CD4-positive, alpha-beta T cell treated with Interferon gamma for 1 hour (primary cell): Measurements from ENCODE around the gene GRPEL1.

Experiments used
- DNase-seq: peaks from one replicate; pipeline ENCODE4 v3.0.0-alpha.2; 2020

The GRPEL1 gene

DNA sequence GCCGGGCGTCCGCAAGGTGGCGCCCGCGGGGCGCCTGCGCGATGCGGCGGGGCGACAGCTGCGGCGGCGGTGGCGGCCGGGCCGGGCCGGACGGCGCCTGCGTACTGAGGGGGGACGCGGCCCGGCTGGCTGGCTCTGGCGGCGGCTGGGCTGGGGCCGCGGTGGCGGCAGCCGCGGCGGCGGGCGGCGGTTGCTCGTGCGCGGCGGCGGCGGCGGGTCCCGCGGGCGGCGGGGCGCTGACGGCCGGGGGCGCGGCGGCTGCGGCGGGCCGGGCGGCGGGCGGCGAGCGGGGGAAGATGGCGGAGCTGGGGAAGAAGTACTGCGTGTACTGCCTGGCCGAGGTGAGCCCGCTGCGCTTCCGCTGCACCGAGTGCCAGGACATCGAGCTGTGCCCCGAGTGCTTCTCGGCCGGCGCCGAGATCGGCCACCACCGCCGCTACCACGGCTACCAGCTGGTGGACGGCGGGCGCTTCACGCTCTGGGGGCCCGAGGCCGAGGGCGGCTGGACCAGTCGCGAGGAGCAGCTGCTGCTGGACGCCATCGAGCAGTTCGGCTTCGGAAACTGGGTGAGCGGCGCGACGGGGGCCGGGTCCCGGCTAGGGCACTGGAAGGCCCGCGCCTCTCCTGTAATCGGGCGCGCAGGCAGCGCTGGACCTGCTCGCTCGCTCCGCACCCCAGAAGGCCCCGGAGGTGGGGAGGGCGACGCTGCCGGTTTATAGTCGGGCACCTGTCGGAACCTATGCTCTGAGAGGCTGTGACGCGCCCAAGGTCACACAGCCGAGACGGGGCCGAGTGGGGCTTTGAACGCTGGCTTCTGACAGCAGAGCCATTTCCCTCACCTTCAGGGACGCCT is 24.4 kb downstream of the GRPEL1 start, which contains the start of gene TADA2B:
Gene TADA2B (plus strand): TSS at position 89 of the 853 bp plus-strand sequence. CDS start 208 bp downstream, at position 297.
- DNase-seq = peak; percentile 61

DNA sequence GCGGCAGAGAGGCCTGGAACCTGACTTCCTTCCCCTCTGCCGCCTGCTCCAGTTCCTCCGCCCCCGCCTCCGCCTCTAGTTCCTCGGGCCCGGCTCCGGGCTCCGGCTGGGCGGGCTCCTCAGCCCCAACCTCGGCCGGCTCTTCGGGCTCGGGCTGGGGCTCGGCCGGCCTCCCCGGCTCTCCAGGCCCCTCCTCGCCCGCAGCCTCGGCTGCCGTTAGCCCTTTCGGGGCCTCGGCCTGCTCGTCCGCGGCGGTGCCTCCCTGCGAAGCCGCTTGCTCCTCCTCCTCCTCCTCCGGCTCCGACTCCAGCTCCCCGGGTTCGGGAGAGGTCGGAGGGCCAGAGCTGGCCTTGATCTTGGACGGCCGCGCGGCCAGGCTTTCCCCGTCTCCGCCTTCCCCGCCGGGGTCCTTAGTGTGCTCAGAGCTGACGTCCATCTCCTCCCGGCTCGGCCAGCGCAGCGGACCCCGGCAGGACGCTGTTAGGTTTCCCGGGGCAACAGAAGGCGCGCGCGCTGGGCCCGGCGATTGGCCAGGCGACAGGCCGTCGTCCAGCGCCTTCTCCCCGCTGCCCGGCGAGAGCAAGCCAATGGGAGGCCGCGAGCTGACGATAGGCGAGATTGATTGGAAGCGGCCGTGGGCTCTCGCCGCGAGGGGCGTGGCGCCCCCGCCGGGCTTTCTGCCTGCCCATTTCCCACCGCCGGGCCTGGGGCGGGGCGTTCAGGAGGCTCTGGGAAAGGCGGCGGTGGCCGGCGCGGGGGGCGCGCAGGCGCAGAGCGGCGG is 25.2 kb downstream of the GRPEL1 start:
- peak; percentile 95 for DNase-seq

DNA sequence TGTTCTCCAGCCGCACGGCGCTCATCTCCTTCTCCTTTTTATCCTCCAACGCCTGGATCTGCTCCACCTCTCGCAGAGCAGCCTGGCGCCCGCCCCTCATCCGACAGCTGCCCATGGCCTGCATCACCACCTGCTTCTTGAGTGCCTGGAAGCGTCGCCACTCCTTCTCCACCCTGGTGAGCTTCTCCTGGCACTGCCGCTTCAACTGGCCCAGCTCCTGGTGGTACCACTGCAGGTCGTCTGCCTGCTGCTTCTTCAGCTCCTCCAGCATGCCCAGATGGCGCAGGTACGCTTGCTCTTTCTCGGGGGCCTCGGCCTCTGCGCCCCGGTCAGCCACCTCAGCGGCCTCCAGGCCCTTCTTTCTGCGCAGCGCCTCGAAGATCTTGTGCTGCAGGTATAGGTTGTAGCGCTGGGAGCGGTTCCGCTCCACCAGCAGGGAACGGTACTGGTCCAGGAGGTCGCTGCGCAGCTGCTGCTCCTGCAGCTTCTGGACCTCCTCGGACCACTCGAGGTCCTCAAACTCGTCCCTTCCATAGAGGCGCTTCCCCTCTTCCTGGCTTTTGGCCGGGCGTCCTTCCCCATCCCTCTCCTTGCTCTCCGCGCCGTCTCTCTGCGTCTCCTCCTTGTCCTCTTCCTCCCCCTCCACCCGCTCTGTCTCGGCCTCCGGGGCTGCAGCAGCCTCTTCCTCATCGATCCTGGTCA is 25.9 kb downstream of the GRPEL1 start:
- DNase-seq = no peak

DNA sequence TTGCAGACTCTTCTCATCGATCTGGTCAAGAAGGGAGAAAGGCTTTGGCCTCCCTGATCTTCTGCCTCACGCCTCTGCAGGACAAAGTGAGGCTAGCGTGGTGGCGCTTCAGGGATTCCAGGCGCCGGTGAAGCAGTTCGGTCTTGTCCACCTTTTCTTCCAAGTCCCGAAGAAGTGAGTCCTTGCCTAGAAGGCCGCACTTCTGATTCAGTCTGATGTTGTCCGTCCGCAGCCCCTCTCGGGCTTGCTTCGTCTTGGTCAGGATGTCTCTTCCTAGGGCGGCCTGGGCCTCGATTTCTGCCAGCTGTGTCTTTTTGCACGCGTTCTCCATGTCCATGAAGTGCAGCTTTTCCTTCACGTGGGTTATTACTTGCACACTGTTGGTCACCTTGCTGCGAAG is 26.6 kb downstream of the GRPEL1 start:
- no peak for DNase-seq

DNA sequence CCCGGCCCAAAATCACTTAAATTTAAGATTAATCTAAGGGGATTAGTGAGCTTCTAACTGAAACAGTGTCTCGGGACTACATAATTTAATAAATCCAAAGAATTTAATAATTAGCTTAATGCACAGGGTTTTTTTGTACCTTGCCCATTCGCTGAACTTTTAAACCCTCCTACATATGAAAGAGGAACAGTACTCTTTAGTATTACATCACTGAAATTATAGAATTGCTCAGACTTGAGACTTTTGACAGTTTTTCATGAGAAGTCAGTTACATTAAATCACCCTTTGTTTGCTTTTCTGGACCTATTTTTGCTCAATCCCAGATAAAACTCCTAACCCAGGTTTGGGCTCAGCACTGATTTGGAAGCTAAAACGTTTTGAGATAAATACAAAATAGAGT is 27.1 kb downstream of the GRPEL1 start:
- no peak for DNase-seq

DNA sequence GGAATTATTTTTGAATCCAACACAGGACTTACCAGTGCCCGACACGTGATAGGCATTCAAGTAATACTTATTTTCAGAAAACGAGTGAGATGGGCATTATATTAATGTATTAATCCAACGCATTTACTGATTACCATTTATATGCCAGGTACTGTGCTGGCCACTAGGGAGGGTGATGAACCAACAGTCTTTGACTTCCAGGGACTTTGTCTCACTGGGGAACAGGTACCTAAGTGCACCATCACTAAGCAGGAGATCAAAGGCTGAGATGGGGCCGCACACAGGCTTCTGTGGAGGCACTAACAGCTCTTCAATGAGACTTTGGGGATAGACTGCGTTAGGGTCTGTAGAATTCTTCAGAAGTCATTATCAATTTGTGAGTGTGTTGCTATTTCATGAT is 30.4 kb downstream of the GRPEL1 start:
- DNase-seq = no peak

DNA sequence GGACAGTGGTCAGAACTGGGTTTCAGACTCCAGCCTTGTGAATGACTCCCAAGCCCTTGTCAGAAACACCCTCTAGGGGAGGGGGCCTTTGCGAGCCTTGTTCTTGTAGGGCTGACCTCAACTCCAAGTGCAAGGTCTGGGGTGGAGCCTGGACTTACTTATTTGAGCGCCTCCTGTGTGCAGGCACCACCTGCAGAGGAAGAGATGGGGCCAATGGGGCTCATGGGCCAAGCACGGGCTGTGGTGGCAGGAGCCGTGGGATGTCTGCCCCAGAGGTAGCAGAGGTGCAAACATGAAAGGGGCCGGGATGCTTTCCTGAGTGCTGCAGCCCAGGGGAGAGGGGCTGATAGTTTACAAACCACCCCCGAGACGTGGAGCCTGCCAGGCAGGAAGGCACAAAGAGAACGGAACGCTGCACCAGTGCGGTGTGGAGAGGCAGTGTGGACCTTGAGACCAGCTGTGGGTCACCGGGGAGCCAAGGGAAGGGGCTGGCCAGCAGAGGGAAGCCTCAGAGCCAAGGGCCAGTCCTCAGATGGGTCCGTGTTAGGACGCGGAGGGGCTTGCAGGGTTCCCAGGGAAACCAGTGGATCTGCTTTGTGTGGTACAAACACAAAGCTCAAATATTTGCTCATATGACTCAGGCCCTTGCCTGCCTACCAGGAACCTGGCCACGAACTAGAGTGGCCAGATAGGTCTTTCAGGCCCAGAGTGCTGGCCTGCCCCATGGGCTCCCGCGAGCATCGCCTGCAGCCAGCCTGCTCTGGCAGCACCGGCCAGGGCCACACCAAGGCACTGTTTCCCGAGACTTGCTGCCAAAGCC is 33.4 kb downstream of the GRPEL1 start:
- DNase-seq = no peak

DNA sequence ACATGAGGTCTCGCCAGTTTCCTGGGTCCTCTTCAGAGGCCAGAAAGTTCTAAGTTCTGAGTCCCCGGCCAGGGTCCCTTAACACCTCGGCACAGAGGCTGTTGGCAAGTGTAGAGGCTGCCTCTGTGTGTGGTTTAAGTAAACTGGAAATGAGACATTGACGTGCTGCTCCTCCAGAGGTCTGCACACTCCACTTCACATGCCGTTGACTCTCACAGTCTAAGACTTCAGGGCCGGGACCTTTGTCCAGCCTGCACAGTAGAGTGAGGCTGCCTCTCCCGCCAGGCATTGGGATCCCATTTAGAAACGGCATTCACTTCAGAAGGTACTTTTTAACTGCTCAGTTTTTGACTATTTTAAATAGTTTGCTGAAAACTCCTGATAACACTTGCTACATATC is 35.3 kb downstream of the GRPEL1 start:
- no peak for DNase-seq

DNA sequence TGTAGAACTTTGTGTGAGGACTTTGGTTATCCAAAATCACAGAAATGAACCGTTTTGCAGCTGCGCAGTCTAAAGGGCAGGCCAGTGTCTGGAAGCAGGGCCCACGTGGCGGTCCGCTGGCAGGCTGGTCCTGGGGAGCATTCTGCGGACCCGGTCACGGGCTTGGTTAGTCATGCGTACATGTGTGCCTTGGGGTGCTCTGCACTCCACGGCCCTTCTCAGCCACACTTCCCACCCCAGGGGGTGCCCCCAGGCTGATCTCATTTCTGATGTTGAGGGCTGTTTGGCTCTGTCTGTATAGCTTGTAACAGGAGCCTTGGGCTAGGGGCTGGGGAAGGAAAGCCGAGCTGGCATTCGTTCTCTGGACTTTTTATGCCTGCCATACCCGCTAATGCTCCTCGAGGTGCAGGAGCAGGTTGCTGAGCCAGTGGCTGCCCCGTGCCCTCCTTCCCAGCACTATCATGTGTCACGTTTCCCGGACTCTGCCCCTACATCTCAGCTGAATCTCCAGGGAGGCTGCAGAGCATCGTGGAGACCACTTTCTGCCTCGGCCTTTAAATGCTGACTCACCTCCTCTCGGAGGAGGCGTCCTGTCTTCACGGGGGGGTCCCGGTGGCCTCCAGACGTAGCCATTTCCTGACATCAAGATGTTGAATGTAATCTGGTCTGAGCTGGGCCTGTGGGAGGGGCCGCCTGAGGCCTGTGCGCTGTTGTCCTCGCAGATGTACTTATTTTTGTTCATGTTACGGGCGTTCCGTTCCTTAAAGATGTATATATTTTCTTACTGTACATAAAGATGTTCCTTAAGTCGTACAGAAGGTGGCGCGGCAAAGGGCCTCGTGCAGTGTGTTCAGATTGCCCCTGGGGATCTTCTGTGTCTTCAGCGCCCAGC is 36.1 kb downstream of the GRPEL1 start:
- DNase-seq = no peak

DNA sequence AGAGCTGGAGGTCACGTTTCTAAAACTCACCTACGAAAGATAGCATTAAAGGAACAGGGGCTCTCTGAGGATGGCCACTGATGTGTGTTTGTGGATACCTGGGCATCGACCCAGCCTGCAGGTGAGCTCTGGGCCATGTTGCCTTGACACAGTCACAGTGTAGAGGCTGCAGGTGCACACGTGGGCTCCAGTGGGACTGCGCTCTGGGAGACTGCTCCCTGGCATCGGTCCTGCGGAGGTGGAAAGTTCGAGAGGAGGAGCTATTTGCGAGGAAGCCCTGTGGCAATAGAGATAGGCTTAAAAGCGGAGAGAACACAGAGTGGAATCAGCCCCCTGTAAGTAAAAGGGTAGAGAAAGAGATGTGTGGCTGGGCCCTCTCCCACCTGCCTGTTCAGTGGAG is 37.0 kb downstream of the GRPEL1 start:
- DNase-seq = no peak

DNA sequence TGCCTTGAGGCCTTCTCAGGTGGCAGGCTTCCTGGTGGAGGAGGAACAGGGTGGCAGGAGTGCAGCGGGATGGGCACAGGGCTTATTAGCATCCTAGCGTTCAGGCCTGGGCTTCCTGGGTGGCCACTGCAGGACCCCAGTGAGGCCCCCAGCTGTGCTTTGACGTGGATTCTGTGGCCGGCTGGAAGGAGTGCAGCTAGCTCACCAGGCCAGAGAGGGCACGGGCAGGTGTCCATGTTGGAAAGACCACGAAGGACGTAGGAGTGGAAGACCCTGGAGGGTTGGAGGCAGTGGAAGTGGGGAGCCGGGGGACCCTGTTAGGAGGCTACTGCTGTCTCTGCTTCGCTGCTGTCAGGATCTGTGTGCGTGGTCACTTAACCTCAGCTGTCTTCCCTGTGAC is 37.9 kb downstream of the GRPEL1 start:
- DNase-seq = no peak

DNA sequence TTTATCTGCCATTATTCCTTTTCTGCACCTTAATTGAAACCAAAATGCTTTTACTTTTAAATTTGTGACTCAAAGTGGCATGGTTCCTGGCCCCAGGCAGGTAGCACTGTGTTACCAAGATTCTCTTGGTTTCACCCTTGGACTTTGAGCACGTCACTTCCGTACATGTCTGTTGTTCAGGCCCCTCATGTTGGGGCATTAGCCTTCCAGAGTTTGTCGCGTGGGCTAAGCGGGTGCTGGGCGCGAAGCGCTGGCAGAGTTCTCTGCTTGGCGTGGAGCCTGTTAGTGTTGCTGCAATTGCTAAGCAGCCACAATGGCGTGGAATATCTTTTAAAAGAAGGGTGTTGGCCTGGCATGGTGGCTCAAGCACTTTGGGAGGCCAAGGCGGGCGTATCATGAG is 38.7 kb downstream of the GRPEL1 start:
- DNase-seq = no peak

DNA sequence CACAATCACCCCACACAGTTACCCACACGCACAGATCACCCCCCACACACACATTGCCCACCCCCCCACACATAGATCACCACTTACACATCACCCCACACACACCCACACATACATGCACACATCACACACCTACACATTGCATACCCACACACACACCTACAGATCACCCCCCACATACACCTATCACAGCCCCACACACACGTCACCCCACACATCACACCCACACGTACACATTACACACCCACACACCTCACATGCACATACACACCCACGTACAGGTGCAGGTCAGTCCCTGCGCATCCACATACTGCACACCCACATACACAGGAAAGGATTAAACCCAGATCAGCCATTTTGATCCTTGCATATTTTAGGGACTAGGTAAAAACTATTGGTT is 40.0 kb downstream of the GRPEL1 start:
- no peak for DNase-seq

DNA sequence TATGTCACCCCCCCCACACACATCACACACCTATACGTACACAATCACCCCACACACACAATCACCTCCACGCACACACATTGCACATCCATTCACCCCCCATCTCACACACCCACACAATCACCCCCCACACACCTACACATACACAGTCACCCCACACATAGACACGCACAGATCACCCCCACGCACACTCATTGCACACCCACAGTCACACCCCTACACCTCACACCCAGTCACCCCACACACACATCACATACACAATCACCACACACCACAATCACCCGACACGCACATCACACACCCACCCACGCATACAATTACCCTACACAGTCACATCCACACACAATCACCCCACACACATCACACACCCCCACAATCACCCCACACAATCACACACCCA is 40.6 kb downstream of the GRPEL1 start:
- no peak for DNase-seq

DNA sequence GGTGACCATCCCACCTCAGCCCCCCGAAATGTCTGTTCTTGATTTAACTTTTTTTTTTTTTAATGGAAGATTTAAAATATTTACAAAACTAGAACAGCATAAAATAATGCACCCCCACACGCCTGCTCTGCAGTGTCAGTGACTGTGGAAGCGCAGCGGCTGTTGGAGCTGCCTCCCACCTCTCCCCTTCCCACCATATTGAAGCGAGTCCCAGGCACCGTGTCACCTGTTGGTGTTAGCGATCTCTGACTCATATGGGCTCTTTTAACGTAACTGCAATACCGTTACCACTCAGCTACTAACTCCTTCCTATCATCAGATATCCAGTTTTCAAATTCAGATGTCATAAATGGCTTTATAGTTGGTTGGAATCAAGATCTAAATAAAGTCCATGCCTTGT is 41.8 kb downstream of the GRPEL1 start:
- no peak for DNase-seq

DNA sequence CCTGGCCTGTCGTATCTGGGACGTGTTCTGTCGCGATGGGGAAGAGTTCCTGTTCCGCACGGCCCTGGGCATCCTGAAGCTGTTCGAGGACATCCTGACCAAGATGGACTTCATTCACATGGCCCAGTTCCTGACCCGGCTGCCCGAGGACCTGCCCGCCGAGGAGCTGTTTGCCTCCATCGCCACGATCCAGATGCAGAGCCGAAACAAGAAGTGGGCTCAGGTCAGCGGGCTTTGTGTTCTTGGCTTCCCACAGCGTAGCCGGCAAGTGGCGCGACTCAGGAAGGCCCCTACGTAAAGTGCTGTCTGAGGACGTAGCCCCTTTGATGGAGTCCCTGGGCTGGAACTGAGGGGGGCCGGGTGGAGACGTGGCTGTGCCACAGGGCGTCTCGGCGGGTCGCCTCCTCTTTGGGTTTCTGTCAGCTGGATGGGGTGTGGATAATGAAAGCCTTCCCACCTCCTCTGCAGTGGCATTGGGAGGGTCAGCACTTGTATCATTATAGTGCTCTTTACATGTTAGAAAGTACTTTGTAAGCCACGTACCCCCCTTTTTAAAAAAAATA is 42.7 kb downstream of the GRPEL1 start:
- no peak for DNase-seq

DNA sequence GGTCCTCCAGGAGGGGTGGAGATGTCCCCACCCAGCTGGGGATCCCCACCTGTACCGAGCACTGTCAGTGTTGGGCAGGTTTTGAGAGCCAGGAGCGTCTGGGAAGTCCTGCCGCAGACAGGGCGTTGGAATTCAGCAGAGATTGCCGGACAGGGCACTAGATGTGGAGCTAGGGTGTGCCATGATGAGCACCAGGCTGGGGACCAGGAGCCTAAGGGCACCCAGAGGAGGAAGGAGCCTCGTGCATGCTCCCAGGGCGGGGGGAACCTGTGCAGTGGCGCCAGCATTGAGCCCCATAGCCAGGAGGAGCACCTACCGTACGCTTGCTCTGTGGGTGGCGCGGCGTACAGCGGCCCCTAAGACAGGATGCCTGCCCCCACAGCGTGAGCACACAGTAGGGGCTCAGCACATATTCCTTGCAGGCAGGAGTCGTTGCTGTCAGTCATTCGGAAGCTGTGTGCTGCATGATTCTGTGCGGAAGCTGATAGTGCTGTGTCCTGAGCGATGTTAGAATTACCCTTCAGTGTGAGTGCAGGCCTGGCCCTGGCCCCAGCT is 43.5 kb downstream of the GRPEL1 start:
- DNase-seq = no peak

DNA sequence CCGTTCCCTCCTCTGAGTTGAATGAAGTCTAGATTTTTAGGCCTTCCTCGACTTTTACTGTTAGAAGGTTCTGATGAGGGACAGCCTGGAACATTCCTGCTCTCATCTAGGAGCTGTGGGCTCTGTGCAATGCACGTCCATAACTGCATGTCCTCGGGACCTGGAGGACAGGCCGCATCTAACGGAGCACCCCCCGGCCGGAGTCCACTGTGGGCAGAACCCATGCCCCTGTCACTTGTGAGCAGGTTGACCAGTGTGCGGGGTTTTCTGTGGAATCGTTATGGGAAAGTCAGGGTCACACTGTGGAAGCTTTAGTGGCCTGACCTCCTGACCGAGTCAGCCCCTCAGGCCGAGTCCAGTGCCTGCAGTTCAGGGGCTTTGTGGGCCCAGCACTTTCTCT is 44.0 kb downstream of the GRPEL1 start:
- no peak for DNase-seq

DNA sequence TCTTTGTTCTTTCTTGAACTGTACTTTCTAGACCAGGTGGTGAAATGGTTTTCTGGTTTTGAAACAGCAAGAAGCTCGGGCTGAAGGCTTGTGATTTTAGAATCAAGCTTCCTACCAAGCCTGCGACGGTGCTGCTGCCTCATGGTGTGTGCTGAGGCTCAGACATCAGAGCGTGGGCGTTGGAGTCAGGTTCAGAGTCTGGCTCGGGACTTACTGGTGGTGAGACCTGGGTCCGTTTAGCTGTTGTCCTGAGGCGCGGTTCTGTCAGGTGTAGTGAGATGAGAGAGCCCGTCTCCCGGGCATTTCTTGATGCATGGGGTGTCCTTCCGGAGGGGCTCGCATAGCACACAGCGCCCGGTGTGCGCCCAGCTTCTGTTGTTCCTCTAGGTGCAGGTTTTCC is 44.4 kb downstream of the GRPEL1 start:
- no peak for DNase-seq

DNA sequence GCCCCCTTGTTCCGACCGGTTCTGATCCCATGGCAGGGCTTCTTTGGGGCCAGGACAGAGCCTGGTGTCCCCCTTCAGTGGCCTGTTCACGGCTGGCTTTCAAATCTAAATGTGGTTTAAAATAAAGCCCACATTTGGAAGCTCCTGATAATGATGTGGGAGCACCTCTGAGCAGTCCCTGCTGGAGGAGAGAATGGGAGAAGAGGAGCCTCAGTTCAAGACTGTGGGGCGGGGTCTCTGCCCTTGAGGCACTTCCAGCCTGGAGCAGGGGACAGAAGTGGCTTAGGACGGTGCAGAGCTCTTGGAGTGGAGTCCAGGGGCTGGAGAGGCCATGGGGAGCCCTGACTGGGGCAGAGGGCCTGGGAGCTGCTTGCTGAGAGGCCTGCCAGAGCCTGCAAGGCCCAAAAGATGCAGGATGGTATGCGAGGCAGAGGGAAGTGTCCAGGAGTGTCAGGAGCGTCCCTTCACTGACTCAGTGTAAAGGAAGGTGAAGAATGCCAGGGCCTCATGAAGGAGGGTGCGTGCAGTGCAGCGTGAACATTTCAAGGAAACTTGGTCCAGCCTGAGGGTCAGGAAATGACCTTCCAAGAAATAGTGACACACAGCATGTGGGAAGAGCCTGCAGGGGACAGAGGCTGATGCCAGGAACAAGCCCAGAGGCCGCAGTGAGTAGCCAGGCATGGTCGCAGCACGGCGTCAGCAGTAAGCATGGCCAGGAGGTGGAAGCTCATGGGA is 45.8 kb downstream of the GRPEL1 start:
- DNase-seq = no peak
